GM21529 (cell line): ENCODE data around the gene SRXN1.

Source experiments
- ATAC-seq: cut with Tn5 transposase; IDR thresholded peaks from one replicate; pipeline ENCODE4 v1.9.1; 2021; ENCODE audit not compliant: unreplicated experiment

SRXN1 gene

GRCh38 chr20:675453-676314, 22.7 kb upstream of the SRXN1 start, which contains the start of gene SCRT2:
TSS of gene SCRT2 (minus strand) at chr20:675802. CDS start at chr20:675601, 201 bp downstream.
- no peak for ATAC-seq

- ATAC-seq = no peak
Observed at GRCh38 chr20:675033-675452, 22.0 kb upstream of the SRXN1 start.

- ATAC-seq = no peak
Observed at GRCh38 chr20:673603-674001, 20.6 kb upstream of the SRXN1 start.

- ATAC-seq = no peak
Observed at GRCh38 chr20:672963-673602, 20.1 kb upstream of the SRXN1 start.

GRCh38 chr20:671252-672030, 18.4 kb upstream of the SRXN1 start:
- ATAC-seq = no peak

- ATAC-seq = no peak
Observed at GRCh38 chr20:669573-669972, 16.6 kb upstream of the SRXN1 start.

GRCh38 chr20:668638-669037, 15.6 kb upstream of the SRXN1 start:
- ATAC-seq = no peak

- no peak for ATAC-seq
Observed at GRCh38 chr20:668050-668449, 15.1 kb upstream of the SRXN1 start.

GRCh38 chr20:667351-668034, 14.5 kb upstream of the SRXN1 start:
- no peak for ATAC-seq

GRCh38 chr20:666877-667276, 13.9 kb upstream of the SRXN1 start:
- ATAC-seq = no peak

GRCh38 chr20:665276-665675, 12.3 kb upstream of the SRXN1 start:
- no peak for ATAC-seq

- no peak for ATAC-seq
Observed at GRCh38 chr20:664576-664975, 11.6 kb upstream of the SRXN1 start.

- no peak for ATAC-seq
Observed at GRCh38 chr20:664151-664550, 11.2 kb upstream of the SRXN1 start.

GRCh38 chr20:663315-664090, 10.5 kb upstream of the SRXN1 start:
- no peak for ATAC-seq

- no peak for ATAC-seq
Observed at GRCh38 chr20:662277-663192, 9.5 kb upstream of the SRXN1 start.

GRCh38 chr20:661474-662270, 8.7 kb upstream of the SRXN1 start:
- ATAC-seq = no peak

- no peak for ATAC-seq
Observed at GRCh38 chr20:658731-659291, 5.8 kb upstream of the SRXN1 start.

GRCh38 chr20:658202-658601, 5.2 kb upstream of the SRXN1 start:
- no peak for ATAC-seq
